NCI-H2196 treated with DMSO at 0.1 percent for 48 hours (cell line): ENCODE results near the gene TMCC2.
"Not testable (repeated sequence)": the region's sequence is repeated elsewhere in the genome, so short reads cannot be mapped to it uniquely, and the experiment has no call there.

Source experiments
- DNase-seq: peaks from one replicate; lab custom pipeline; 2025; ENCODE audit not compliant: unreplicated experiment; lab: John Stamatoyannopoulos, UW

Gene TMCC2

DNA sequence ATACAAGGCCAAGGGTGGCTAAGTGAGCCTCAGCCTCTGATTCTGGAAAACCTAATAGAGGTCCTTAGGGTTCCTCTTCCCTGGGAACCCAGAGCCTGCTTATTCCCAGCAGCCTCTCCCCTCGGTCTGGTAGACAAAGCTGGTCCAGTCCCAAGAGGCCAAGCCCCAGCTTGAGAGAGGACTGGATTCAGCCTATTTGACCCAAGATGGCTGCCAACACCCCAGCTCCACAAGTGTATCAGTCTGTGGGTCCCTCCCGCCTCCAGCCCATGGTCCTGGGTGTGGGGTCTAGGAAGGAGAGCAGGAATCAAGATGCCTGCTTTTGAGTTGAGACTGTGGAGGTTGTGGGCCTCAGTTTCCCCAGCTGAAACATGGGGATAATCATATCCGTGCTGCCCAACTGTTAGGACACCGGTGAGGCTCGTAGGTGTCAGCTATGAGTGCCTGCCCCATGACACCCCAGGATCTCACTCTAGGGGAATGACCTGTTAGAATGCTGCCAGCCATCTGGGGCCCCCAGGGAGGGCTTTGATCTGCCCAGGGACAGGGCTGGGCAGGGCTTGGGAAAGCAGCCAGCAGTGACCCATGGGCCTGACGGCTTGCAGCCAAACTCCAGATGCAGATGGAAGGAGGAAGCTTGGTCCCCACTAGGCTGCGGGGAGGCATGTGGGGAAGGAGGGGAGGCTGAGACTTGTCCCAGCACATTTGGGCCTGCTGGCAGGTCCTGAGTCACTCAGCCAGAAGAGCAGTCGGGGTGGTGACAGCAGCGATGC, 48.4 kb downstream of the TMCC2 start:
- DNase-seq = no peak

DNA sequence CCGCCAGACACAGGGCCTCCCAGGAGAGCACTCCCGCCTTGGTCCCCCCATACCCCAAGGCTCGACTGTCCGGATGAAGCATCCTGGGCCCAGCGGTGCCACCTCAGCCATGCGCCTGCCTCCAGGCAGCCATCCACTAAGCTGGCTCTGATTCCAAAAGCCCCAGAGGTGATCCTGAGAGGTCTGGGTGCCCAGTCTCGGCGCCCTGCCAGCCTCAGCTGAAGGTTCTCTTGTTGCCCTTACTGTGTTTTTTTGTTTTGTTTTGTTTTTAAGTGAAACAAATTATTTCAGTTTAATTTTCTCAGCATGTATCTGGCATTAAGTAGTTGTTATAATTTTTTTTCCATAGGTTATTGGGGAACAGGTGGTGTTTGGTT, 48.9 kb downstream of the TMCC2 start:
- no peak for DNase-seq

DNA sequence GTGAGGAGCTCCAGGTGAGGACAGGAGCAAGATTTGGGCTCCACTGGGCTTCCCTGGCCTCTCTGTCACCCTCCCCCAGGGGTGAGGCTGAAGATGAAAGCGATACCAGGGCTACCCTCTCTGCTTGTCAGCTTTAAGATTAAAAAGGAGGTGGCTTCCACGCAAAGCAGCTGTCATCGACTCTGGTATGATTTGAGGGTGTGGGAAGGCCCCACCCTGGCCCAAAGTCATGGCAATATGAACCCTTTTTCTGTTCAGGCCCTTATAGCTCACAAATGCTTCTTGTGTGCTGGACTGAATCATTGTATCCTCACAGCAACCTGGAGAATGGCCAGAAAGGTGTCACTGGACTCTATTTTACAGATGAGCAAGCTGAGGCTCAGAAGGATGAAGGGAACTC, 52.2 kb downstream of the TMCC2 start:
- no peak for DNase-seq

DNA sequence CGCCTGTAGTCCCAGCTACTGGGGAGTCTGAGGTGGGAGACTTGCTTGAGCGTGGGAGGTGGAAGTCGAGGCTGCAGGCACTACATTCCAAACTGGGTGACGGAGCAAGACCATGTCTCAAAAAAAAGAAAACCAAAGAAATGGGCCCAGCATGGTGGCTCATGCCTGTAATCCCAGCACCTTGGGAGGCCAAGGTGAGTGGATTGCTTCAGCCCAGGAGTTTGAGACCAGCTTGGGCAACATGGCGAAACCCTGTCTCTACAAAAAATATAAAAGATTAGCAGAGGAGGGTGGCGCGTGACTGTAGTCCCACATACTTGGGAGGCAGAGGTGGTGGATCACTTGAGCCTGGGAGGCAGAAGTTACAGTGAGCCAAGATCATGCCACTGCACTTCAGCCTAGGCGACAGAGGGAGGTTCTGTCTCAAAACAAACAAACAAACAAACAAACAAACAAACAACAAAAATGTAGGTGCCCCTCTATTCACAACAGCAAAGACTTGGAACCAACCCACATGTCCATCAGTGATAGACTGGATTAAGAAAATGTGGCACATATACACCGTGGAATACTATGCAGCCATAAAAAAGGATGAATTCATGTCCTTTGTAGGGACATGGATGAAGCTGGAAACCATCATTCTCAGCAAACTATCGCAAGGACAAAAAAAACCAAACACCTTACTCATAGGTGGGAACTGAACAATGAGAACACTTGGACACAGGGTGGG, 53.1 kb downstream of the TMCC2 start:
- not testable (repeated sequence) for DNase-seq

DNA sequence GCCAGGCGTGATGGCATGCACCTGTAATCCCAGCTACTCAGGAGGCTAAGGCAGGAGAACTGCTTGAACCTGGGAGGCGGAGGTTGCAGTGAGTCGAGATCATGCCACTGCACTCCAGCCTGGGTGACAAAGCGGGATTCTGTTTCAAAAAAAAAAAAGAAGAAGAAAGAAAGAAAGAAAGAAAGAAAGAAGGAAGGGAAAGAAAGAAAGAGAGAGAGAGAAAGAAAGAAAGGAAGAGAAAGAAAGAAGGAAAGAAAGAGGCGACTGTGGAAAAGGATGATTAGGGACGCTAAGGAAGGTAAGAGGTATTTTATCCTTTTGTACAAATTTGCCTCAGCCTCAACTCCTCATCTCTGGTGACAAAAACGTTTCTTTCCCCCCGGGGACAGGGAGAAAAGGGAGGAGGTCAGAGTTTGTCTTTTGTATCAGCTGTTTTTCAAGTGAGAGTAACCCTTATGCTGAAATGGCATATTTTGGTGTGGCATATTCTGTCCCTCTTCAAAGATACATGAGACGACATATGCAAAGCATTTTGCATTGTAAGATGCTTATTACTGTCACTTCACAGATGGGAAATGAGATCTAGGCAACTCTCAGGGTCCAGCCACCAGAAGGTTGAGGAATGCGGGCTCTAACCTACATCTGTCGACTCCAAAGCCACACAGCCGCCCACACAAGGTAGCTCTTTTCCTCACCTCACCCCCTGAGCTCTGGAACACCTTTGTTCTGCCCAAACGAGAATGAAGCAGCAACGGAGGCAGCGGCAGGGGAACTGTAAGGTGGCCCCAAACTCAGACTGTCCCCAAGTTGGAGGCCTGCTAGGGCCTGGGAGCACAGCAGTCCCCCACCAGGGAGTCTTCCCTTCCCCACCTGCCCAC, 55.8 kb downstream of the TMCC2 start:
- DNase-seq = no peak

DNA sequence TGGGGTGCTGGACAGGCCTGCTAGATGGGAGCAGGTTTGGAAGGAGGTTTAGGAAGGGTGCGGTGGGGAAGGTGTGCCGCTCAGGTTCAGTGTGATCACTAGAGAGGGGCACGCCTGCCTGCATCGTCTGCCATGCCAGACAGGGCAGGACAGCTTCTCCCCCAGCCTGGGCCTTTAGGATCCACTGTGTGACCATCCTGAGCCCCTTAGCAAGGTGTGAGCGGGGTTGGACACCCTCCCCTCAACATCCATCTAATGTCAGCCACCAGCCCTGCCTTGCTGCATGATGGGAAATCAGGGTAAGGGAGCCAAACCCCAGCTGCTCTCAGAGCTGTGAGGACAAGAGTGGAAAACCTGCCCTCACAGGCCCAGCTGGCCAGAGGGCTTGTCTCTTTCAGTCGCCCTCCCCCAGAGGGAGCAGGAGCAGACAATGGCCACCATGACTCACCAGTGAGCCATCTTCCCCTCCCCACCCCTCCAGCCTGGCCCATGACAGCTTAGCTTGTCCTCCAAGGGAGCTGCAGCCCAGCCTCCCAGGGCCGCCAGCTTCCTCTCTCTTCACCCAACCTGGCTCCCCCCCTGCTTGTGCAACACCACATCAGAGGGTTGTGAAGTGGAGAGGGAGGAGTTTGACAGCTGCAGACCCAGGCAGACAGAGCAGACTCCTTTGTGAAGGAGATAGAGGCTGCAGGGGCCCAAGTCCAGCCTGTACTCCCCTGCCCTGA, 56.8 kb downstream of the TMCC2 start:
- peak; percentile 98 for DNase-seq

DNA sequence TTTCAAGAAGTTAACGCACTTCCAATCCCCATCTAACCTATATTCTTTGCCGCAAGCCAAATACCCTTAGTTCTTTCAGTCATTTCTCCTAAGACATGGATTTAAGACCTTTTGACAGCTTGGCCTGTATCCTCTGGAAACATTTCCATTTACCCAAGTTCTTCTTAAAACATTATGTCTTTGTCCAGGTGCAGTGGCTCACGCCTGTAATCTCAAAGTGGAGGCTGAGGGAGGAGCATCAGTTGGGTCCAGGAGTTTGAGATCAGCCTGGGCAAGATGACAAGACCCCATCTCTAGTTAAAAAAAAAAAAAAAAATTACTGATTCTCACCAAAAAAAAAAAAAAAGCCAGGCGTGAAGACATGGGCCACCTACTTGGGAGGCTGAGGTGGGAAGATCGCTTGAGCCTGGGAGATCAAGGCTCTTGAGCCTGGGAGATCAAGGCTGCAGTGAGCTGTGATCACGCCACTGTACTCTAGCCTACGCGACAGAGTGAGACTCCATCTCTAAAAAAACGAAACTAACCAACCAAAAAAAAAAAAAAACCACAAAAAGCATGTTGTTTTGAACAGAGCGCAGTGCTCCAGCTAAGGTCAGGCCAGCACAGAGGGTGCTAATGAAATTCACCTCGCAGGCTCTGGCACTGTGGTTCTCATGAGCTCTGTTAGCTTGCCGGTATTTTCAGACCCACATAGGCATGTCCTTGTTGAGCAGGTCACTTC, 57.8 kb downstream of the TMCC2 start:
- no peak for DNase-seq

DNA sequence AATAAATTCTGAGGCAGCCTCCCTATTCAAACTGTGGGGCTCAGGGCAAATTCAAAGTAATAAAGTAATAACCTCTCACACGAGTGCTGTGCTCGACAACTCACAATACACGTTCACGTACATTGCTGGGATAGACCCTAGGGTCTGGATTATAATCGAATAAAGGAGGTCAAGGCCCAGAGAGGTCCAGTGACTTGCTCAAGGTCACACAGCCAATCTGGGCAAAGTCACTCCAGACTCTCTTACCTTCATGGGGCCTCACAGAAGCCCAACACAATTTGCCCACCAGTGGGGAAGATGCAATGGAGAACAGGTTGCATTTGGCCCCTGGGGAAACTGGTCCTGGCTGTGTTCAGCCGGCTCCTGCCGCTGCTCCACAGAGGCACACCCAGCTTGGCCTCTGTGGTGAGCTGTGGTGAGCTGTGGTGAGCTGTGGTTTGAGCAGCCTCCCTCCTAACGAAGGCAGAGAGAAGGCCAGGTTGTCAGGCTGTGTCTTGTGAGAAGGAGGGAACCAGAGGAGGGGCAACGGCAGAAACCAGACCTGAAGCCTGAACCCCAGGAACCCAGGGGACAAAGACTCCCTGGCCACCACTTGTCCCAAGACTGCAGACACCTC, 58.7 kb downstream of the TMCC2 start:
- no peak for DNase-seq

DNA sequence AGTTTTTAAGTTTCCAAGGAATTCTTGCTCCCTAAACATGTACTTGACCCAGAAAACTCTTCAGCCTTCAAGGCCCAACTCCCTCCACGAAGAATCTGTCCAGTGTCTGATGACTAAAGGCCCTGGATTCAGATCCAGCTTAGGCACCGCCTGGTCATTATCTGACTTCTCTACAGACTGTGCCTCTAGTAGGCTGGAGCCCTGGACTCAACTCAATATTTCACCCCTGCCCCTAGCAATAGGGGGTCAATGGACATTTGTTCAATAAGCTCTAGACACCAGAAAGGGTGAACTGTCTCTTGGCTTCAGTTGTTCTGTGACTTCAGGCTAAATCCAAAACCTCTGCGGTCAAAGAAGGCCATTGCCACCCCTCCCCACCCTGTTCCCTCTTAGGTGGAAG, 59.3 kb downstream of the TMCC2 start:
- no peak for DNase-seq

DNA sequence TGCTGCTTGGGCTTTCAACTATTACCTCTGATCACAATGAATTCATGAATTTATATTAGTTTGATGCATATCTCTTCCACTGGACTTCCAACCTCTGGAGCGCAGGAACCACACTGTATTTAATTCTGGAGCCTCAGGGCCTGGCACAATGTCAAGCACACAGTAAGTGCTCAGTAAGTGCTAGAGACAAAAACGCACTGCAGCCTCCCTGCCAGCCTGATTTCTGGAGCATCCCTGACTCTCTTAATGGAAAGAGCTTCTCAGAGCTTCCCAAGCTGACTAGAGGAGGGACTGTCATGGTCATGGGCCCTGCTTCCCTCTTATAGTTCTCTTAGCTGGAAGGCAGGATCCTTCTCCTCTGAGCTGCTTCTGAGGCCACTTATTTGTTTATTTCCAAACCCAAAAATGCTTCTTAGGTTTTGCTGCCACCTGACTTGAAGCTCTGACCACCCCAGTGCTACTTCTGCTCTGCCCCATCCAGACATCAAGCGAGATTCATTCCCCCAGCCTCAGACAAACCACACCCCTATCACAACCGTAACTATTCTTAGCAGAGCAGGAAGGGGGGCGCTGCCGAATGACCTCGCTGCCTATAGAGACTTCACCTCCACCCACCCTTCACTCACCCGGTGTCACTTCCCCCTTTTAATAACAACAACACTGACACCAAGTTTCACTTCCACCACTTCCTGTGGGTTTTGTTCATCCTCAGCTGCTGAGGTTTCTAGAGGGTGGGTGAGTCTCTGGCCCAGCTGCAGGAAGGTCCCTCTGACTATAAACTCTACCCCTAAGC, 60.2 kb downstream of the TMCC2 start:
- DNase-seq = no peak

DNA sequence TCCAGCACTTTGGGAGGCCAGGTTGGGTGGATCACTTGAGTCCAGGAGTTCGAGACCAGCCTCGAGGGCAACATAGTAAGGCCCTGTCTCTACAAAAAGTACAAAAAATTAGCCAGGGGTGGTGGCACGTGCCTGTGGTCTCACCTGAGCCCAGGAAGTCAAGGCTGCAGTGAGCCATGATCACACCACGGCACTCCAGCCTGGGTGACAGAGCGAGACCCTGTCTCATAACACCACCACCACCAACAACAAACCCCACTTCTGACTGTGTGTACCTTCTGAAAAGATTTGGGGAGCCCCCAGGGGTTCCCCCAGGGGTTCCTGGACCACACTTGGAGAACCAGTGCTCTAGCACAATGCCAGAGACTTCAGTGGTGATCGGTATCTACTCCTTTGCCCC, 63.9 kb downstream of the TMCC2 start:
- no peak for DNase-seq

DNA sequence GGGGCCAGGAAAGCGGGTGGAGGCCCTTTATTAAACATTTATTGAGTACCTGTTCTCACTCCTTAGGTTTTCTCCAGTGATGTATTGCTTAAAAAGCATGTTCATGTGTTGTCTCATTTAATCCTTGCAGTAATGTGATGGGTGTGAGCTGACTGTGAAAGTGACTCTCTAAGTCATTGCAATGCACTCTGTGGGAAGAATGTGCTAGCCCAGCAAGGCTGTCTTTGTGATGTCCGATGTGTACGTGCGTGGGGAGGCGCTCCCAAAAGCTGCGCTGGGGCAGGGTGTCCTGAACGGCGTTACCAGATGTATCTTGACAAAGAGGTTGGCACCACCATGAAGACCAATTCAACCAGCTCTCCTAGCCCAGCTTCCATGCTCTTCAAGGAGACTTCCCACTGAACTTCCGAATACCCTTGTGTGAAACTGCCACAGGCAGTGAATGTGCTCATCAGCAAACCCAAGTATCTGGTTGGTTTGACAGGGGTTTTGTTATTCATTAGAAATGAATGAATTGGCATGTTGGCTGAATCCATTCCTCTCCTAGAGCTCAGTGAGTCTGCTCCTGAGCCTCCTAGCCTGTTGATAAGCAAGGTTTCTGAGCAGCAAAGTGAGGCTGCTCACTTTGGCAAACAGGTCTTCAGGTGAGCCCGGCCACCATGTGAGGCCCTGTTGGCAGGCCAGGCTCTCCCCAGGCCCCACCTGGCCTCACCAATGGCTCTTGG, 65.8 kb downstream of the TMCC2 start:
- DNase-seq = no peak

DNA sequence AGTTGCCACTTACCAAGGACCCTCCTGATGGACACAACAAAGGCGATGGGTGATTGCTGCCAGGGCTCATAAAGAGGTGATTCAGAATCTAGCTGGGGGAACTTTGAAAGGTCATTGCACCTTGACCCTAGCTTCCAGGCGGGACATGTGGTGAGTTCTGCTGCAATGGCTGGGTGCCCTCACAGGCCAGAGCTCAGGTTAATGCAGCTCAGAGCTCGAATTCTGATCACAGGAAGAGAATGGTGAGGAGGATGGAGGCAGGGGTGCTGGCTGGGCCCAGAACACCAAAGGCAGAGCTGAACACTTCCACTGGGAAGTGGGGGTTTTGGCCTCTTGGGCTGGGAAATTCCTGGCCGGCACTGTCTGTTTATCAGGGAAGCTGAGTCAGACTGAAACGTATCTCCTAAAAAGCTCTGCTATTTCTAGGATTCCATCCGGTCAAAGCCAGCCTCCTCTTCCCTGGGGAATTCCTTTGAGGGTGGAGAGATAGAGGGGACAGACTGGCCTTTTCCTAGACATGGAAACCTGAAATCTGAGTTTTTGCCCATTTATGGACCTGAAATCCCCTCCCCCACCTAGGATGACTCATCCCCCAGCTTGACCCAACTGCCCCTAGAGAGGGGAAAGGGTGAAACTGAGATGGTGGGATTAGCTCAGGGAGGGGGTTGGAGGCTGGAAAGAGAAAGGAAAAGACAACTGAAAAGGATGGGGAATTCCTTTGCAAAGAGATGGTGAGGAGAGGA, 66.6 kb downstream of the TMCC2 start:
- DNase-seq = no peak

DNA sequence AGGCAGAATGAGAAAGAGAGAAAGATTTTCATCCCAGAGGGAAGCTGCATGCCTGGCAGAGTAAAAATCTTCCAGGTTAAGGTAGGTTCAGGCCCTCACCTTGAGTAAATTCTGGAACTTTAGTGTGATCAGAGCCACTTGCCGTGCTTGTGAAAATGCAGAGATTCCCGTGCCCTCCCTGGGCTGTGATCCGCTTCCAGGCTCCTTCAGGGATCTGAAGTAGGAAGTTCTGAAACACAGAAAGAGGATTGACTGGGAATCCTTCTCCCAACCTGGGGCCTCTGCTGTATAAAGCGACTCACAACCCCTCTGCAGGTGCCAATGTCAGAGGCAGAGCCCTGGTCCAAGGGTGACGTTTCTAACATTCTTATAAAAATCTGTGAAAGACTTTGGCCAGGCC, 67.2 kb downstream of the TMCC2 start:
- DNase-seq = no peak

DNA sequence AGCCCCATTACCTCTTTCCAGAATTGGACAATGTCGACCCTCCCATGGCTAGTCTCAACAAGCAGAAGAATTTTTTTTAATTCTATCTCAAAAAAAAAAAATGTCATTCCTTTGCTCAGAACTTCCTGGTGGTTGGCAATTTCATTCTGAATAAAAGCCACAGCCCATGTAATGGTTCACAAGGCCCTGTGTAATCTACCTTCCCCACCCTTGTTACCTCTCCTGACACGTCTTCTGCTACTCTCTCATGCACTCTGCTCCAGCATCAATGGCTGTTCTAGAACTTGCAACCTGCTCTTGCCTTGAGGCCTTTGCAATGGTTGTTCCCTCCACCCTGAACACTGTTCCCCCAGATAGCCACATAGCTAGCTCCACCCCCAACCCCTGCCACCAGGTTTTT, 68.4 kb downstream of the TMCC2 start:
- no peak for DNase-seq

DNA sequence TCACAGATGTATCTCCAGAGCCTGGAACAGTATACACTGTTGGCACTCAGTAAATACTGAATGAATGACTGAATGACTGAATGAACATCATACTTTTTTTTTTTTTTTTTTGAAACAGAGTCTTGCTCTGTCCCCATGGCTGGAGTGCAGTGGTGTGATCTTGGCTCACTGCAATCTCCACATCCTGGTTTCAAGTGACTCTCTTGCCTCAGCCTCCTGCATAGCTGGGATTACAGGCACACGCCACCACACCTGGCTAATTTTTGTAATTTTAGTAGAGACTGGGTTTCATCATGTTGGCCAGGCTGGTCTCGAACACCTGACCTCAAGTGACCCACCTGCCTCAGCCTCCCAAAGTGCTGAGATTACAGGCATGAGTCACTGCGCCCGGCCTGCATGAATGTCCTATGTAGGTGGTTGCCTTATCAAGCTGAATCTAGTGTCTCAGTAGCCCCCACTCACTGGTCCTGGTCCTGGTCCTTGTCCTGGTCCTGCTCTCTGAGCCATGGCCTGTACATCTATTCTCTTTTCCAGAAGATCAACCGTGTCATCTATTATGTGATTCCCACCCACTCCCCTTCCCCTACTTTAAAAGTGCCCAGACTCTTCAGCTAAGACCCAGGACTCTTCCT, 69.9 kb downstream of the TMCC2 start:
- DNase-seq = not testable (repeated sequence)
